ENCODE data around the gene NFASC.

- TF ChIP-seq, protein P1, sequence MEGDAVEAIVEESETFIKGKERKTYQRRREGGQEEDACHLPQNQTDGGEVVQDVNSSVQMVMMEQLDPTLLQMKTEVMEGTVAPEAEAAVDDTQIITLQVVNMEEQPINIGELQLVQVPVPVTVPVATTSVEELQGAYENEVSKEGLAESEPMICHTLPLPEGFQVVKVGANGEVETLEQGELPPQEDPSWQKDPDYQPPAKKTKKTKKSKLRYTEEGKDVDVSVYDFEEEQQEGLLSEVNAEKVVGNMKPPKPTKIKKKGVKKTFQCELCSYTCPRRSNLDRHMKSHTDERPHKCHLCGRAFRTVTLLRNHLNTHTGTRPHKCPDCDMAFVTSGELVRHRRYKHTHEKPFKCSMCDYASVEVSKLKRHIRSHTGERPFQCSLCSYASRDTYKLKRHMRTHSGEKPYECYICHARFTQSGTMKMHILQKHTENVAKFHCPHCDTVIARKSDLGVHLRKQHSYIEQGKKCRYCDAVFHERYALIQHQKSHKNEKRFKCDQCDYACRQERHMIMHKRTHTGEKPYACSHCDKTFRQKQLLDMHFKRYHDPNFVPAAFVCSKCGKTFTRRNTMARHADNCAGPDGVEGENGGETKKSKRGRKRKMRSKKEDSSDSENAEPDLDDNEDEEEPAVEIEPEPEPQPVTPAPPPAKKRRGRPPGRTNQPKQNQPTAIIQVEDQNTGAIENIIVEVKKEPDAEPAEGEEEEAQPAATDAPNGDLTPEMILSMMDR (IDR thresholded peaks at IDR 0.05): no peak
- no peak for TF ChIP-seq POLR2A (IDR thresholded peaks at IDR 0.05)
These were observed 138.2 kb downstream of the NFASC start for GRCh38 chr1:205008896-205009295.
